ENCODE results near the gene CDK5R2. TPM values are rescaled to one million over a fixed set of nuclear protein-coding genes. Genes with fewer than 3 reads are reported as not detected.

The CDK5R2 gene
- total and polyA plus RNA-seq, 7 donors: 0.14 to 0.48 (median 0.36) TPM; not detected in 4

DNA sequence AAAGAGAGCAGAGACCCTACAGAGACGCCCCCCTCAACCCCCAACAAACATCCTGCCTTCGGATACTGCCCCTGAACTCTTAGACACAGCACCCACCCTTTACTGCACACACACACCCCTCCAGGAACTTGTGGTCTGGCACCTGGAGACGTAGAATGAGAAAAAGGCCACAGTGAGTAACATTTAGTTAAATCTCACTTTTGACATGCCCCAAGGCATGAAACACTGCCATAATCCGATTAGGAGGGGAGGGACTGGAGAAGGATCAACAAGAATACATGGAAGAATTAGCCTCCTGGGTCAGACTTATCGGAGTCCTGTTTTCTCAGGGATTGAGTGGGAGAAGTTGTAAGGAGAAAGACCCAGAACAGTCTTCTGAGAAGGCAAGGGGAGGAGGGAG lies 4.1 kb downstream of the CDK5R2 start:
- 18 to 19% methylated on average over 5 of the region's 5 CpGs for WGBS, 2 donors
- intact Hi-C loops (cut with DNase I): no loop called here
- no peak overlapping the region for H3K4me3 ChIP-seq
- DNase-seq: no peak
- peaks cover 0 to 35% (median 24%) of the 10 kb centered on the region in 4 donors for H3K4me1 ChIP-seq
- no peaks in the 10 kb centered on the region for H3K36me3 ChIP-seq
- TF ChIP-seq POLR2AphosphoS5 (IDR thresholded peaks at IDR 0.05) (no peak), EP300 (IDR thresholded peaks at IDR 0.05) (no peak), POLR2A (IDR thresholded peaks at IDR 0.05) (no peak)
- TF ChIP-seq, protein P1, sequence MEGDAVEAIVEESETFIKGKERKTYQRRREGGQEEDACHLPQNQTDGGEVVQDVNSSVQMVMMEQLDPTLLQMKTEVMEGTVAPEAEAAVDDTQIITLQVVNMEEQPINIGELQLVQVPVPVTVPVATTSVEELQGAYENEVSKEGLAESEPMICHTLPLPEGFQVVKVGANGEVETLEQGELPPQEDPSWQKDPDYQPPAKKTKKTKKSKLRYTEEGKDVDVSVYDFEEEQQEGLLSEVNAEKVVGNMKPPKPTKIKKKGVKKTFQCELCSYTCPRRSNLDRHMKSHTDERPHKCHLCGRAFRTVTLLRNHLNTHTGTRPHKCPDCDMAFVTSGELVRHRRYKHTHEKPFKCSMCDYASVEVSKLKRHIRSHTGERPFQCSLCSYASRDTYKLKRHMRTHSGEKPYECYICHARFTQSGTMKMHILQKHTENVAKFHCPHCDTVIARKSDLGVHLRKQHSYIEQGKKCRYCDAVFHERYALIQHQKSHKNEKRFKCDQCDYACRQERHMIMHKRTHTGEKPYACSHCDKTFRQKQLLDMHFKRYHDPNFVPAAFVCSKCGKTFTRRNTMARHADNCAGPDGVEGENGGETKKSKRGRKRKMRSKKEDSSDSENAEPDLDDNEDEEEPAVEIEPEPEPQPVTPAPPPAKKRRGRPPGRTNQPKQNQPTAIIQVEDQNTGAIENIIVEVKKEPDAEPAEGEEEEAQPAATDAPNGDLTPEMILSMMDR (IDR thresholded peaks at IDR 0.05): no peak
- H3K27ac ChIP-seq: no peak overlapping the region
- peaks cover 53 to 84% (median 69%) of the 10 kb centered on the region in 3 donors for H3K27me3 ChIP-seq
- no peaks in the 10 kb centered on the region for H3K9me3 ChIP-seq

DNA sequence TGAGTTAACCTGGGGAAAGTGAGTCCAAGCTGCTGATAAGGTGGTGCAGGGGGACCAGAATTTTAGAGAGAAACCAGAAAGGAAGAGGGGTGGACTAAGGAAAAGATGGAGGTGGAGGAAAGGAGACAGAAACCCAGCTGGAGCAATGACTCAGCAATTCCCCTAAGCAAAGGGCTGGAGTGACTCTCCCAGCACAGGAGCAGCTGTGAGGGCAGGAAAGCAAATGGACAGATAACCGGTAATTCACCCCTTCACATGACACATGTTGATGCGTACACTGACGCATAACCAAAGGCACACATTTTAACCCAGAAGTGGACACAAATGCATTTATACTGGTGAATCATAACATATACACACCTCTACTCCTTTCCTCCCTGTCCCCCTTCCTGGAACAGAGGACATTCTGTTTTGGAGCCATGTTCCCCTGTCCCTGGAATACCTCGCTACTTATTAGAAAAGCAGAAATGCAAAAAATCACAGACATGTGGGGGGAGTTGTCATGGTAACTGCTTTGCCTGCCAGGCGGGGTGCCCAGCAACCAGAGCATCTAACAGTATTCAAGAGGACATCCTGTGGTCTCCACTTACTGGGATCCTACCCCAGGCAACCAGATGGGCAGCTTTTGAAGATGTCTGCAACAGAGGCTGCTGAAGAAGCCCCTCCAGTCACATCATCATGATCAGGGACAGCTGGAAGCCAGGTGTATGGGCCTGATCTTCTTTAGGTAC lies 4.7 kb downstream of the CDK5R2 start:
- intact Hi-C loops (cut with DNase I): no loop called here
- Histone ChIP-seq H3K36me3 (no peaks in the 10 kb centered on the region), H3K9me3 (no peaks in the 10 kb centered on the region), H3K4me3 (no peak overlapping the region), H3K27me3 (peaks cover 48 to 81% (median 64%) of the 10 kb centered on the region in 3 donors), H3K27ac (no peak overlapping the region), H3K4me1 (peaks cover 0 to 32% (median 22%) of the 10 kb centered on the region in 4 donors)
- no peak for DNase-seq
- TF ChIP-seq POLR2AphosphoS5 (IDR thresholded peaks at IDR 0.05): no peak
- TF ChIP-seq POLR2A (IDR thresholded peaks at IDR 0.05): no peak
- no peak for TF ChIP-seq EP300 (IDR thresholded peaks at IDR 0.05)
- TF ChIP-seq, protein P1 (IDR thresholded peaks at IDR 0.05): no peak
- 43 to 53% methylated on average over 5 of the region's 5 CpGs for WGBS, 2 donors

DNA sequence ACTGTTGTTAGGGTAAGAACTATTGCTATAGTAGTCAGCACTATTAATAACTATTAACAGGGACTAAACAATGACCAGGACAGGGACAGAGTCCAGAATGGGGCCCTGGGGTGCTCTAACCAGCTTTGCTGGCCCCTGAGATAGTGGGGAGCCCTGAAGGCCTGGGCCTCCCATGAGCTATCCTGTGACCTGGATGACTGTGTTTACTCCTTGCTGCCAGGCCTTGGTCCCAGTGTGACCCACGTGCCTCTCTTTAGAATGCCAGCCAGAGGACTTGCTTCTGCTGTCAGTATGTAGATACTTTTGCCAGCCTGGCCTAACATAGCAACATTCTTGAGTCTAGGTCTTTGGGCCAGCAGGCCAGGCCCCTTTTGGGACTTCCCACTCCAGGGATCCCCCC lies 11.4 kb downstream of the CDK5R2 start:
- Histone ChIP-seq H3K4me3 (no peak overlapping the region), H3K27me3 (peaks cover 3 to 69% (median 17%) of the 10 kb centered on the region in 3 donors), H3K9me3 (no peaks in the 10 kb centered on the region), H3K27ac (no peak overlapping the region), H3K36me3 (no peaks in the 10 kb centered on the region), H3K4me1 (no peaks in the 10 kb centered on the region)
- intact Hi-C loops (cut with DNase I): no loop called here
- peak; percentile 22 for DNase-seq
- TF ChIP-seq, protein P1 (IDR thresholded peaks at IDR 0.05): no peak
- TF ChIP-seq EP300 (IDR thresholded peaks at IDR 0.05): no peak
- TF ChIP-seq POLR2A (IDR thresholded peaks at IDR 0.05): no peak
- no peak for TF ChIP-seq POLR2AphosphoS5 (IDR thresholded peaks at IDR 0.05)
- 20 to 35% methylated on average over 1 of the region's 1 CpG for WGBS, 2 donors

DNA sequence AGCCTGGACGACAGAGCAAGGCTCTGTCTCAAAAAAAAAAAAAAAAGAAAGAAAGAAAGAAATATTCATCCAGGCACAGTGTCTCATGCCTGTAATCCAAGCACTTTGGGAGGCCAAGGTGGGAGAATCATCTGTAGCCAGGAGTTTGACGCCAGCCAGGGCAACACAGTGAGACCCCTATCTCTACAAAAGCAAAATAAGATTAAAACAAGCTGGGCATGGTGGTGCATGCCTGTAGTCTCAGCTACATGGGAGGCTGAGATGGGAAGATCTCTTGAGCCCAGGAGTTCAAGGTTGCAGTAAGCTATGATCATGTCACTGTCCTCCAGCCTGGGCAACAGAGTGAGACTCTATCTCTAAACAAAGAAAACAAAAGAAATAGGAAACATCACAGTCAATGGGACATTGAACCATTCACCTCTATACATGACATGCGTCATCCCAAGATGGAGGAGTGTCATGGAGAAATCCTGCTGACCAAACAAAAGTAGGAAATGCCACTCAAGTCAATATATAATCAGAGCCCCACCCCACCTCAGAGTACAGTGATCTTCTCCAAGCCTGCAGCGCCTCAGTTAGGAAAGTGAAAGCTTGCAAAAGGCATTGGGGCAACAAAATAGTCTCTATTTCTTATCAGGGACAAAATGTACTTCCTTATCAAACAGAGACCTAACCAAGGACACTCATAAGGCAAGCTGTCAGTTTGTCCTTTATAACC lies 15.8 kb downstream of the CDK5R2 start:
- intact Hi-C loops (cut with DNase I): no loop called here

More for the DNA sequence above, 15.8 kb downstream of the CDK5R2 start:
- no peaks in the 10 kb centered on the region for H3K36me3 ChIP-seq
- no peaks in the 10 kb centered on the region for H3K9me3 ChIP-seq
- WGBS, 2 donors: 42 to 60% methylated on average over 4 of the region's 4 CpGs
- H3K4me3 ChIP-seq: no peak overlapping the region
- H3K27ac ChIP-seq: no peak overlapping the region
- TF ChIP-seq POLR2A (IDR thresholded peaks at IDR 0.05) (no peak), EP300 (IDR thresholded peaks at IDR 0.05) (no peak), POLR2AphosphoS5 (IDR thresholded peaks at IDR 0.05) (no peak)
- TF ChIP-seq, protein P1 (IDR thresholded peaks at IDR 0.05): no peak
- H3K4me1 ChIP-seq: peaks cover 0 to 6% (median 5%) of the 10 kb centered on the region in 4 donors
- DNase-seq: no peak
- H3K27me3 ChIP-seq: peaks cover 13 to 92% (median 45%) of the 10 kb centered on the region in 3 donors
